HCT116 (cell line): ENCODE results near the gene IAH1. TPM values are rescaled to one million over a fixed set of nuclear protein-coding genes. Genes with fewer than 3 reads are reported as not detected.

Experiments used
- ATAC-seq: fragments of 200-7000 bp; cut with Tn5 transposase; 2 replicates; pipeline ENCODE4 v1.9.1; 2020; ENCODE audit warnings: mild to moderate bottlenecking, moderate library complexity
- BruUV-seq: library from RNA; stranded (reverse); fragments of 400-500 nt; replicated peaks from 2 replicates; lab custom pipeline; 2021; lab: Mats Ljungman, UMichigan
- CTCF ChIA-PET: fragments of 300-600 bp; sonication (Branson Sonifier 250); formaldehyde crosslinking; loops from one replicate; lab custom pipeline; 2021; ENCODE audit warnings: antibody characterized with exemption; lab: Charles Lee
- POLR2A ChIA-PET: fragments of 300-600, 350-600 bp; sonication (Branson Sonifier 250); formaldehyde crosslinking; loops from one replicate; lab custom pipeline; 2021; ENCODE audit warnings: antibody characterized with exemption; lab: Charles Lee
- RAD21 ChIA-PET, 2 experiments: fragments of 300-600 bp; sonication (Branson Sonifier 250); formaldehyde crosslinking; loops; one replicate each; lab custom pipeline; 2023; ENCODE audit warnings: low total read pairs in 2 of 2; ENCODE audit not compliant: uncharacterized antibody in 2 of 2, unreplicated experiment in 2 of 2, low non-redundant PET in 1 of 2; lab: Charles Lee
- DNase-seq: peaks from one replicate; pipeline ENCODE4 v3.0.0-alpha.2; 2010; ENCODE audit warnings: low read depth, low spot score
- H2AFZ ChIP-seq: fragments of 200-600 bp; shearing (Covaris generic), sonication (generic); 2 replicates; pipeline ENCODE4 v1.6.1; 2017; ENCODE audit warnings: low read depth, mixed run types, mixed read lengths, antibody characterized with exemption, low read length; ENCODE audit not compliant: poor library complexity, severe bottlenecking
- H3K27ac ChIP-seq: 2 replicates; pipeline ENCODE4 v1.5.1; 2012; ENCODE audit warnings: low read depth, low read length
- H3K27me3 ChIP-seq: fragments of 200-600 bp; sonication (generic); 2 replicates; pipeline ENCODE4 v1.6.1; 2016; ENCODE audit warnings: mixed run types, low read length, mixed read lengths; ENCODE audit not compliant: insufficient read depth
- H3K36me3 ChIP-seq, 2 experiments: fragments of 200-500 bp in 1 of 2; fragments of 200-600 bp in 1 of 2; sonication (Bioruptor generic) in 1 of 2; sonication (generic) in 1 of 2; 2 replicates each; pipeline versions ENCODE4 v1.5.1 to v1.6.1; 2014 to 2016; ENCODE audit warnings: low read length in 2 of 2, inconsistent platforms in 1 of 2, mixed read lengths in 1 of 2, mixed run types in 1 of 2; ENCODE audit not compliant: insufficient read depth in 2 of 2, control insufficient read depth in 1 of 2
- H3K4me1 ChIP-seq, 2 experiments: fragments of 200-600 bp in 1 of 2; sonication (generic) in 1 of 2; 2 replicates each; pipeline versions ENCODE4 v1.5.1 to v1.6.1; 2012 to 2017; ENCODE audit warnings: low read length in 2 of 2, inconsistent platforms in 1 of 2, mild to moderate bottlenecking in 1 of 2, mixed read lengths in 1 of 2, mixed run types in 1 of 2, moderate library complexity in 1 of 2; ENCODE audit not compliant: insufficient read depth in 2 of 2, control insufficient read depth in 1 of 2
- H3K4me2 ChIP-seq: fragments of 200-600 bp; sonication (generic); 2 replicates; pipeline ENCODE4 v1.6.1; 2017; ENCODE audit warnings: mixed run types, low read length, mixed read lengths
- H3K4me3 ChIP-seq, 2 experiments: fragments of 200-600 bp in 1 of 2; sonication (generic) in 1 of 2; replicated peaks in 1 of 2; 2 replicates each; pipeline ENCODE4 v1.5.1; 2011 to 2016; ENCODE audit warnings: low read length in 2 of 2, control low read depth in 1 of 2, low read depth in 1 of 2, mild to moderate bottlenecking in 1 of 2, mixed read lengths in 1 of 2, mixed run types in 1 of 2
- H3K79me2 ChIP-seq: fragments of 200-600 bp; sonication (generic); 2 replicates; pipeline ENCODE4 v1.6.1; 2017; ENCODE audit warnings: mild to moderate bottlenecking, mixed run types, low read length, moderate library complexity, mixed read lengths; ENCODE audit not compliant: insufficient read depth
- H3K9ac ChIP-seq: fragments of 200-600 bp; sonication (generic); 2 replicates; pipeline ENCODE4 v1.6.1; 2016; ENCODE audit warnings: low read length, mixed read lengths
- H3K9me2 ChIP-seq: fragments of 200-600 bp; sonication (generic), shearing (Covaris generic); 2 replicates; pipeline ENCODE4 v1.6.1; 2017; ENCODE audit warnings: mixed run types, mild to moderate bottlenecking, moderate library complexity; ENCODE audit not compliant: insufficient read depth
- H3K9me3 ChIP-seq, 2 experiments: fragments of 200-500 bp in 1 of 2; fragments of 200-600 bp in 1 of 2; sonication (Bioruptor generic) in 1 of 2; sonication (generic) in 1 of 2; 2 replicates each; pipeline ENCODE4 v1.6.1; 2014 to 2017; ENCODE audit warnings: low read length in 2 of 2, mixed read lengths in 2 of 2, inconsistent platforms in 1 of 2, low read depth in 1 of 2, mild to moderate bottlenecking in 1 of 2, mixed run types in 1 of 2, moderate library complexity in 1 of 2; ENCODE audit not compliant: control insufficient read depth in 1 of 2, insufficient read depth in 1 of 2
- H4K20me1 ChIP-seq: fragments of 200-600 bp; sonication (generic), shearing (Covaris generic); 2 replicates; pipeline ENCODE4 v1.6.1; 2017; ENCODE audit warnings: mixed run types, mild to moderate bottlenecking, moderate library complexity; ENCODE audit not compliant: insufficient read depth
- ATF3 ChIP-seq: IDR thresholded peaks from 2 replicates; pipeline ENCODE4 v1.6.1; 2012
- CEBPB ChIP-seq: IDR thresholded peaks from 2 replicates; pipeline ENCODE4 v1.6.1; 2012; ENCODE audit warnings: low read depth
- CTCF ChIP-seq, 3 experiments: fragments of 200-600 bp in 1 of 3; sonication (generic) in 1 of 3; IDR thresholded peaks in 2 of 3; conservative IDR thresholded peaks in 1 of 3; 2 replicates each; pipeline ENCODE4 v1.5.1; 2012 to 2017; ENCODE audit warnings: low read depth in 2 of 3, low read length in 2 of 3, antibody characterized with exemption in 1 of 3, borderline replicate concordance in 1 of 3, control low read depth in 1 of 3, mild to moderate bottlenecking in 1 of 3, mixed read lengths in 1 of 3, mixed run types in 1 of 3, moderate library complexity in 1 of 3; ENCODE audit not compliant: insufficient read depth in 1 of 3
- EGR1 ChIP-seq: IDR thresholded peaks from 2 replicates; pipeline ENCODE4 v1.6.1; 2012; ENCODE audit warnings: low read depth
- ELF1 ChIP-seq: IDR thresholded peaks from 2 replicates; pipeline ENCODE4 v1.6.1; 2012; ENCODE audit warnings: low read depth, borderline replicate concordance
- EZH2 ChIP-seq: fragments of 200-600 bp; sonication (generic); IDR thresholded peaks from 2 replicates; pipeline ENCODE4 v1.6.1; 2017; ENCODE audit warnings: antibody characterized with exemption, mixed run types
- EZH2phosphoT487 ChIP-seq: fragments of 200-600 bp; IDR thresholded peaks from 2 replicates; pipeline ENCODE4 v1.6.1; 2018; ENCODE audit warnings: antibody characterized with exemption, borderline replicate concordance
- FOSL1 ChIP-seq: IDR thresholded peaks from 2 replicates; pipeline ENCODE4 v1.6.1; 2012; ENCODE audit warnings: low read depth
- RAD21 ChIP-seq: IDR thresholded peaks from 2 replicates; pipeline ENCODE4 v1.6.1; 2012; ENCODE audit warnings: low read depth, mild to moderate bottlenecking
- SIN3A ChIP-seq: IDR thresholded peaks from 2 replicates; pipeline ENCODE4 v1.6.1; 2012; ENCODE audit warnings: low read depth
- SRF ChIP-seq: IDR thresholded peaks from 2 replicates; pipeline ENCODE4 v1.6.1; 2012; ENCODE audit warnings: low read depth
- YY1 ChIP-seq: IDR thresholded peaks from 2 replicates; pipeline ENCODE4 v1.6.1; 2011; ENCODE audit warnings: low read length, low read depth, moderate library complexity, mild to moderate bottlenecking; ENCODE audit not compliant: insufficient replicate concordance; ENCODE audit errors: extremely low read depth
- ZBTB33 ChIP-seq: IDR thresholded peaks from 2 replicates; pipeline ENCODE4 v1.6.1; 2011; ENCODE audit warnings: mild to moderate bottlenecking, low read length, moderate library complexity; ENCODE audit not compliant: insufficient replicate concordance; ENCODE audit errors: extremely low read depth
- intact Hi-C: fragments of 100-400 bp; cut with micrococcal nuclease; formaldehyde crosslinking; loops from 2 replicates; pipeline ENCODE4 v1.10.0; 2022
- total RNA-seq: library from RNA; stranded (reverse); gene quantifications from one replicate; pipeline ENCODE4 v1.2.1, GENCODE V29; 2021; ENCODE audit not compliant: unreplicated experiment
- TF ChIP-seq, protein P1 (sequence below): IDR thresholded peaks from 2 replicates; pipeline ENCODE4 v1.6.1; 2012
- TF ChIP-seq, protein P2 (sequence below): IDR thresholded peaks from 2 replicates; pipeline ENCODE4 v1.6.1; 2012; ENCODE audit warnings: low read depth

The IAH1 gene
- total RNA-seq, 1 experiment from 2014 or later, result 35.1 TPM

DNA sequence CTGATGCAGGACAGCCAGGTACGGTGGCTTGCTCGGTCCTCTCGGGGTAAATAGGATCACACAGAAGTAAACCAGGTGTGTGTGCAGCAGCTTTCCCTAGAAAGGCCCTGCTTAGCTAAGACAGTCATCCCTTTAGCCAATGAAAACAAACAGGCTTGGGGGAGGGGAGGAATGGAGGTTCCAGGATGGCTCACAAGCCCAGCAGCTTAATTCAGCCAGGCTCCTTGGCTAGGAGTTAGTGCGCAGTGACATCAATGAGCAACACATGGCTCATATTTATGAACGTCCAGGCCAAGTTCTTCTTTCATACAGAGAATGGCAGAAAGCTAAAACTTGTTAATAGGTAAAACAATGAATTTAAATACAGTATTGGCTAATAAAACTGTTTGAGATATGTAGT is 10.2 kb downstream of the IAH1 start:
- no peak overlapping the region for H2AFZ ChIP-seq
- DNase-seq (no peak), ATAC-seq (no peak)
- H3K79me2 ChIP-seq, result no peaks in the 10 kb centered on the region
- ChIA-PET POLR2A (no interaction called here), CTCF (no interaction called here), RAD21 (no interaction called here)
- H3K9ac ChIP-seq, result no peak overlapping the region
- no peaks in the 10 kb centered on the region for H3K4me1 ChIP-seq
- no peaks in the 10 kb centered on the region for H3K9me2 ChIP-seq
- no peaks in the 10 kb centered on the region for H3K27me3 ChIP-seq
- no peaks in the 10 kb centered on the region for H3K9me3 ChIP-seq
- peaks cover 41 to 59% of the 10 kb centered on the region in 2 experiments for H3K36me3 ChIP-seq
- H4K20me1 ChIP-seq, result no peaks in the 10 kb centered on the region
- TF ChIP-seq SIN3A, result no peak
- no peak for TF ChIP-seq EZH2
- TF ChIP-seq EZH2phosphoT487, result no peak
- TF ChIP-seq SRF, result no peak
- TF ChIP-seq, protein P1, sequence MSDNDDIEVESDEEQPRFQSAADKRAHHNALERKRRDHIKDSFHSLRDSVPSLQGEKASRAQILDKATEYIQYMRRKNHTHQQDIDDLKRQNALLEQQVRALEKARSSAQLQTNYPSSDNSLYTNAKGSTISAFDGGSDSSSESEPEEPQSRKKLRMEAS, result no peak
- TF ChIP-seq, protein P2, sequence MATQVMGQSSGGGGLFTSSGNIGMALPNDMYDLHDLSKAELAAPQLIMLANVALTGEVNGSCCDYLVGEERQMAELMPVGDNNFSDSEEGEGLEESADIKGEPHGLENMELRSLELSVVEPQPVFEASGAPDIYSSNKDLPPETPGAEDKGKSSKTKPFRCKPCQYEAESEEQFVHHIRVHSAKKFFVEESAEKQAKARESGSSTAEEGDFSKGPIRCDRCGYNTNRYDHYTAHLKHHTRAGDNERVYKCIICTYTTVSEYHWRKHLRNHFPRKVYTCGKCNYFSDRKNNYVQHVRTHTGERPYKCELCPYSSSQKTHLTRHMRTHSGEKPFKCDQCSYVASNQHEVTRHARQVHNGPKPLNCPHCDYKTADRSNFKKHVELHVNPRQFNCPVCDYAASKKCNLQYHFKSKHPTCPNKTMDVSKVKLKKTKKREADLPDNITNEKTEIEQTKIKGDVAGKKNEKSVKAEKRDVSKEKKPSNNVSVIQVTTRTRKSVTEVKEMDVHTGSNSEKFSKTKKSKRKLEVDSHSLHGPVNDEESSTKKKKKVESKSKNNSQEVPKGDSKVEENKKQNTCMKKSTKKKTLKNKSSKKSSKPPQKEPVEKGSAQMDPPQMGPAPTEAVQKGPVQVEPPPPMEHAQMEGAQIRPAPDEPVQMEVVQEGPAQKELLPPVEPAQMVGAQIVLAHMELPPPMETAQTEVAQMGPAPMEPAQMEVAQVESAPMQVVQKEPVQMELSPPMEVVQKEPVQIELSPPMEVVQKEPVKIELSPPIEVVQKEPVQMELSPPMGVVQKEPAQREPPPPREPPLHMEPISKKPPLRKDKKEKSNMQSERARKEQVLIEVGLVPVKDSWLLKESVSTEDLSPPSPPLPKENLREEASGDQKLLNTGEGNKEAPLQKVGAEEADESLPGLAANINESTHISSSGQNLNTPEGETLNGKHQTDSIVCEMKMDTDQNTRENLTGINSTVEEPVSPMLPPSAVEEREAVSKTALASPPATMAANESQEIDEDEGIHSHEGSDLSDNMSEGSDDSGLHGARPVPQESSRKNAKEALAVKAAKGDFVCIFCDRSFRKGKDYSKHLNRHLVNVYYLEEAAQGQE, result no peak
- no peak for TF ChIP-seq CEBPB
- no peak for TF ChIP-seq ATF3
- TF ChIP-seq FOSL1, result no peak
- no peak for TF ChIP-seq ELF1
- TF ChIP-seq EGR1, result no peak
- TF ChIP-seq CTCF (IDR thresholded peaks at IDR 0.05 in 2 of 3, conservative IDR thresholded peaks at IDR 0.05 in 1 of 3; ENCODE audit: borderline replicate concordance in 1 of 3, insufficient read depth in 1 of 3, low read depth in 2 of 3, low read length in 2 of 3), result no peak
- TF ChIP-seq ZBTB33, result no peak
- no peak for TF ChIP-seq RAD21
- TF ChIP-seq YY1, result no peak
- BruUV-seq, result no TSS peak
- H3K27ac ChIP-seq, result no peak overlapping the region
- H3K4me3 ChIP-seq, result no peak overlapping the region
- intact Hi-C loops, result no loop called here
- H3K4me2 ChIP-seq, result no peak overlapping the region
